ENCODE results near the gene RPAP3.

Gene RPAP3

GRCh38 chr12:47746523-47746922 is 40.7 kb upstream of the RPAP3 start:
- no peak for TF ChIP-seq CTCF (IDR thresholded peaks at IDR 0.05; ENCODE audit: extremely low read depth, missing control alignments)
- DNase-seq (ENCODE audit: low spot score) = no peak

GRCh38 chr12:47746073-47746472 is 40.2 kb upstream of the RPAP3 start:
- TF ChIP-seq CTCF (IDR thresholded peaks at IDR 0.05; ENCODE audit: extremely low read depth, missing control alignments) = no peak
- no peak for DNase-seq (ENCODE audit: low spot score)

DNA sequence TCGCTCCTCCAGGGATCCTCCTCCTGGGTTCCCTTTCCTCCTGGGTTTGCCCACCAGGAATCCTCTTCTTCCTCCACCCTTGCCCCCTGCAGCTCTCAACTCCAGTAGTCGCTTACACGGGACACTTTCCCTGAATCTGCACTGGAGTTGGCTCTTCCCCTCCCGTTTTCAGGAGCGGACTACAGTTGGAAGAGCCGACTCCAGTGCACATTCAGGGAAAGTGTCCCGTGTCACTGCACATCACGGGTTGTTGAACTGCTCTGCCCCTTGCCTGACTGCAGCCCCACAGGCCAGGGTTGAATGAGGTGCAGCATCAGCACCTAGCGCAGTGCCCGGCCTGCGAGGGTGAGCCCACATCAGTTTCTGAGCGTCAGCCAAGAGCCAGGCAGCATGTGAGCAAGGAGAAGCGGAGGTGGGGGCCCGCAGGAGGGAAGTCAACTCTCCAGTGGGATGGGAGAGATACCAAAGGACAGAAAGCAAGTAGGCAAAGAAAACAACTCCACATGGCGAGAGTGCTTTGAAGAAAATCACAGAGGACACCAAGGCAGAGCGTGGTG is 39.7 kb upstream of the RPAP3 start:
- no peak for DNase-seq (ENCODE audit: low spot score)
- TF ChIP-seq CTCF (IDR thresholded peaks at IDR 0.05; ENCODE audit: extremely low read depth, missing control alignments) = no peak

DNA sequence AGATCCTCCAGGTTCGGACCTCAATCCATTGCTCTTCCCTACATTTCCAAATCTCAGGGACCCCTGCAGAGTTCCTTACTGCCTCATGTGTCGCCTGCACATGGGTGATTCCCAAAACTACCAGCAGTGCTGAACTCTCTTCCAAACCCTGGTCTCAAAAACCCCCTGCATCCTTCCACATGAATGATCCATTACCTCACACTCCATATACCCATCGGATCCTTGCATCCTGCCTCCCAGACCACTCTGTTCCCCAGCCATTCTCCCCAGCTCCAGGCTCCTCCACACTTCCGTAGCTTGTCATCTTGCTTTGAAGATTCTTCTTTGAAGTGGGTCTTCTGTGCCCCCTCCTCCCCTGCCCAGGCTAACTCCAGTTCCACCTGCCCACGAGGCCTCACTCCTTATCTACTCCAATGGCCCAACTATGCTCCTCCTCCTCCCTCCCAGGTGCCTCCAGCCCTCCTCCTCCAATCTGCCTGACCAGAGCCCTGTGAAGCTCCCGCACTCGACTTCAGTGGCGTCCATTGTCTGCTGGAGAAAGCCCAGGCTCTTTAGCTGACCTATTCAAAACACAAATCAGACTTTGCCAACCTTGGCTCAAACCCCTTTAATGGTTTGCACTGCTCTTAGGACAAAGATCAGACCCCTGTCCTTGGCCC is 39.1 kb upstream of the RPAP3 start:
- no peak for TF ChIP-seq CTCF (IDR thresholded peaks at IDR 0.05; ENCODE audit: extremely low read depth, missing control alignments)
- DNase-seq (ENCODE audit: low spot score) = no peak

DNA sequence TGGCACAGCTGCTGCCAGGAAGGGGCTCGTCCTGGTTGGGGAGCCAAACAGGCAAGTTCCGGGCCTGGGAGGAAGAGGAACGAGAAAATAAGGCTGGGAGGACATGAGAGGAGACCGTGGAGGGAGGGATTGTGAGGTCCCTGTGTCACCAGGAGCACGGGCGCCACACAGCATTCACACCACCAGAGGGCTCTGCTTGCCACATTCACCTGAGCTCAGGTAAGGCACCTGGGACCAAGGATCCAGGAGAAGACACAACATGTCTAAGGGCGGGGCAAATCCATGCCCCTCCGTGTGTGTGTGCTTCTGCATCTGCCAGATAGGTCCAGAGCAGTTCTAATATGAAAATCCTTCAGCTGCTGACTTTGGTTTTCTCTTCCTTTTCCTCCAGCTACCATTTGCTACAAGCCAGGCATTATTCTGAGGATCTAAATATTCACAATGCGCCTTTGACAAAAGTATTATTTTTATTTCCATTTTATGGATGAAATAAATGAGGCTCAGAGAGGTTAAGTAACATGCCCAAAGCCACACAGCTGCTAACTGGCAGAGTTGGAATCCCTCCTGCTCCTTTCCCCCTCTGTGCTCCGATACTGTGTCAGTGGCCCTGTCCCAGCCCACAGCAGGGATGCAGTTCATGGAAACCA is 38.3 kb upstream of the RPAP3 start:
- DNase-seq (ENCODE audit: low spot score) = peak; percentile 54
- TF ChIP-seq CTCF (IDR thresholded peaks at IDR 0.05; ENCODE audit: extremely low read depth, missing control alignments) = peak; percentile 62

GRCh38 chr12:47743311-47743860 is 37.6 kb upstream of the RPAP3 start:
- DNase-seq (ENCODE audit: low spot score) = no peak
- no peak for TF ChIP-seq CTCF (IDR thresholded peaks at IDR 0.05; ENCODE audit: extremely low read depth, missing control alignments)

GRCh38 chr12:47742253-47742825 is 36.5 kb upstream of the RPAP3 start:
- TF ChIP-seq CTCF (IDR thresholded peaks at IDR 0.05; ENCODE audit: extremely low read depth, missing control alignments) = peak; percentile 99
- DNase-seq (ENCODE audit: low spot score) = peak; percentile 66

All from GM20000 (cell line).